Glomerular endothelial cell (primary cell): ENCODE measurements around the gene SC5D. TPM values are rescaled to one million over a fixed set of nuclear protein-coding genes. Genes with fewer than 3 reads are reported as not detected.

Experiments
- DNase-seq: peaks from one replicate; pipeline ENCODE4 v3.0.0-alpha.2; 2011; ENCODE audit warnings: low read depth, low spot score; ENCODE audit errors: extremely low read depth
- total RNA-seq: library from RNA; depleted of rRNA; stranded (reverse); fragments of >200 nt; gene quantifications from 2 replicates; pipeline ENCODE4 v1.2.3, GENCODE V29; 2015

The SC5D gene
- total RNA-seq, 1 donor from 2014 or later, result 36.2 TPM

- DNase-seq, result no peak
Observed at GRCh38 chr11:121328176-121328966, 35.8 kb downstream of the SC5D start.

GRCh38 chr11:121328967-121329679 is 36.6 kb downstream of the SC5D start:
- no peak for DNase-seq

- DNase-seq, result no peak
Observed at GRCh38 chr11:121329781-121330395, 37.3 kb downstream of the SC5D start.

GRCh38 chr11:121330614-121331435 is 38.3 kb downstream of the SC5D start:
- DNase-seq, result no peak

- DNase-seq, result no peak
Observed at GRCh38 chr11:121334973-121335710, 42.6 kb downstream of the SC5D start.

GRCh38 chr11:121336279-121336937 is 43.8 kb downstream of the SC5D start:
- DNase-seq, result no peak

- no peak for DNase-seq
Observed at GRCh38 chr11:121337078-121337477, 44.5 kb downstream of the SC5D start.

DNA sequence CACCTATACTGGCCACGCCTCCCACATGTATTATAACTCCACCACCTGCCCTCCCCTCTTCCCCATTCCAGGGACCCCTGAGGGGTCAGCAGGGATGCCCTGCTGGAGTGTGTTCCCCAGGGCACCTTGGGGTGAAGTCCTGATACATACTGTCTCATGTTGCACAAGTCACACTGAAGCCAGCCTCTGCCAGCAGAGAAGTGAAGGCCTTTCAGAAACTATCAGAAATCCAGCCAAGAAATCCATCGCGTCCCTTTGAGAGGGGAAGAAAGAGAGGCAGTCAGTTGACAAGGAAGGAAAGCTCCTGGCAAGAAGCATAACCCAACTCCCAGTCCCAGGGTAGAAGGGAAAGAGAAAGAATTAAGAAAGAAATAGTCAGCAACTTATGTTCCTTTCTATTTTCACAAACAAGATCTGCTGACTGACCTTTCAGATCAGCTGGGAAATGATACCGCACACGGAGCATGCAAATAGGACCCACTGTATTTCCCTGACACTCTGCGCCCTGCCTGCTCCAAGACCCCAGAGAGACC is 45.2 kb downstream of the SC5D start:
- no peak for DNase-seq

- DNase-seq, result no peak
Observed at GRCh38 chr11:121338536-121338935, 46.0 kb downstream of the SC5D start.

DNA sequence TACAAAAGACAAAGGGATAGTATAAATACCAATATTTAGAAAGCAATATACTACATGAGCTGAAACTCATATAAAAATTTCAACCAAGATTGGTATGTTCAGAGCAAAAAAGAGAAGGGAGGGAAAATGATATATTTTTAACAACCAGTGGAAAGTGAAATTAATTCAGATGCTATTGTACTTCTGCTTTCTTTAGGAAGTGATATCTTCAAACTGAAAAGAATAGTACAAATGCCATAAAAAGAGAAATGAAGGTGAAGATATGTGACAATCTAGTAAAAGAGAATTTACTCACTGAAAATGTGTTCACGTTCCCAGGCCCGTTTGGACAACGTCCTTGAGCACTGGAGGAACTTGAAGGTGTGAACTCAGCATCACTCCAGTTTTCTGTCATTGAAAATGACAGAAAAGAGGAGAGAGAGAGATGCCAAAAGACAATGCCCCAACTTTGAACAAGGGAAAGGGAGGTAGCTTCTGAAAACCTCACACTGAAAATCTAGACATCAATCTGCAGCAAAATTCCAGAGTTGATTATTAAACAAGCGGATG is 47.5 kb downstream of the SC5D start:
- DNase-seq, result no peak

GRCh38 chr11:121341609-121342008 is 49.0 kb downstream of the SC5D start:
- DNase-seq, result no peak

- no peak for DNase-seq
Observed at GRCh38 chr11:121344824-121345223, 52.3 kb downstream of the SC5D start.

- DNase-seq, result no peak
Observed at GRCh38 chr11:121347094-121347493, 54.5 kb downstream of the SC5D start.

- DNase-seq, result no peak
Observed at GRCh38 chr11:121347813-121348212, 55.2 kb downstream of the SC5D start.

DNA sequence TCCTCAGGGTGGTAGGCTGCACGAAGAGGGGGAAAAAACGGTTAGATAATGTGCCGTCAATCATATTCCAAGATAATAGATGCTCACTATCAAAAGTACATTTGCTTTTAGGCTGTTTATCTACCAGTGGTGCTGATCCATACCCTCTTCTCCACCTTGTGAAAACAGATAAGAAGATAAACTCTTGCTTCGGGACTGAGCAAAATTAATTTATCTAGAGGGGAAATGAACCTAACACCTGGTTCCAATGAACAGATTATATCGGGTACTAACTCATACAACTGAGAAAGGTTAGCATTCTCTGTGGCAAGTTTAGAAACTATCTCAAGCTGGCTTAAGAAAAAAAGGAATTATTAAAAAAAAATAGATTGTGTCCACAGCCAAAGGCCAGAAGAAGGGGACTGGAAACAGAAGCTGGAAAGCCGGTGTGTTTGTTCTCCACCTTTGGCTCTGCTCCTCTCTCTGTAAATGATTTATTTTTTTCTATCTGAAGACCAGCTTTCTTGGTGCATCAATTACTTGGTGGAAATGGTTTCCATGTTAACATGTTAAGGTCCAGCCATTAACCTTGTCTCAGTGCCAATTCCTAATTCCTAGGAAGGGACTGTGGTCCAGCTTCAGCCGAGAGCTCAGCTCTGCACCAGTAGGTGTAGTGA is 55.8 kb downstream of the SC5D start:
- no peak for DNase-seq

DNA sequence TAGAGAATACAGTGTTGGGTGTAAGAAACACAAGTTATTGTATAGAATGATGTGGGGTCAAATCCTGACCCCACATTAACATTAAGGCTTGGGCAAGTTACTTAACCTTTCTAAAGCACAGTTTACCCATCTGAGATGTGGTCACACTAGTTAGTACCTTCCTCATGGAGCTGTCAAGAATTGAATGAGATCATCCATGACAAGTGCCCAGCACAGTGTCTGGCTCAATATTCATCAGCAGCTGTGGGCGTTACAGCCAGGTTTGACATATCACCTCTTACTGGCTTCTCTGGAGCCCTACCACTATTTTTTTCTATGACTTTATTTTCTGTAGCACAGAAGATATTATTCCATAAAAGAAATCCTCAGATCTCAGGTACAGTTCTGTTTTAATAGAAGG is 57.2 kb downstream of the SC5D start:
- DNase-seq, result no peak

DNA sequence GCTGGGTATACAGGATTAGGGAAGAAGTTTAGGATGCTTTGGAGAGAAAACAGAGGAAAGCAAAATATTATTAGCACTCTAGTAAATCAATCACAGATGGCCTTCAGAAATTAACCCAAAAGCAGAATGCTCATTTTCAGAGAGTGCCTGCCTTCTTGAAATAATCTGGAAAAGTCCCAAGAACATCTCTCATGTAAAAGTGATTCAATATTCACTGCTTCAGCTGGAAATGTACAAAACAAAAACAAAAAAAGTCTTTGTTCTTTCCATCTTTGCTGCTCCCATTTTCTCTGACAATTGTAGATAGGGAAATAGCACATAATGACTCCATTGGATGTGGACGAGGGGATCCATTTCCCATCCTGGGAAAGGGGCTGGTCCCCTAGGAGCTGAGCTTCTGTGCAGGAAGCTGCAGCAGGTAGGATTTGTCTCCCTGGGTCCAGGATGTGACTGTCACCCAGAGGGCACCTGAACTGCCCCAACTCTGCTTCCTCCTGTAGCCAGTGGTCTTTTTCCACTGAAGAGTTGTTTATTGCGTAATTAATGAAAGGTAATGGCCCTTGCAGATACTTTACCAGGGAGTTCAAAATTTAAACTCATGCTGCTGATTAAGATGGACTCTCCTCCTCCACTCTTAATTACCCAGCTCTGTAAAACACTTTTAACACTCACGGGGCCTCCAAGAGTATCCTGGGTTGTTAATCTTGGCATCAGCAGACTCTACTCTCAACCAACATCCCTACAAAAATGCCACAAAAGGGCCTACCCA is 57.9 kb downstream of the SC5D start:
- no peak for DNase-seq

DNA sequence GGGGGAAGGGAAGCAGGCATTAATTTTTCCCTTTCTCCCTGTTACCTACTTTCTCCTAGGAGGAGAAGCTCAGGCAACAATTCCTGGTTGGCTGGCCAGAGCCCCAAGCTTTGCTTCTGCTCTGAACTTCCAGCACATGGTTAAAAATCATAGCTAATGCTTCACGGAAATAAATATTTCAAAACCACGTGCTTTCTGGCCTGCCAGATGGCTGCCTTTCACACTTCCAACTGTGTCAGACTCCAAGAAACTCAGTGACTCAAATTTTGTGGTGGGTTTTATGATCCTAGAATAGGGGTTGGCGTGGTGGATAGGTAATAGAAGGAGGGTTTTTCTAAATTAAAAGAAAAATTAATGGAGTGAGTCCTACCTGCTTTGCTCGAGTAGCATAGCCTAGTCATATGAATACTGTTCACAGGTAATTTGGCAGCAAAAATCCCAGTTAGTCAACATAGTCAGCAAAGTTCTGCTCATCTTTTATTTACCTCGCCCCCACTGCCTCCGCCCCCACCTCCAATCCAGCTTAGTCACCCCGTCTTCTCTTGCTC is 58.6 kb downstream of the SC5D start:
- no peak for DNase-seq
